Measurements from ENCODE around the gene CCDC186. TPM values are rescaled to one million over a fixed set of nuclear protein-coding genes. Genes with fewer than 3 reads are reported as not detected.

Gene CCDC186
- total and polyA plus RNA-seq, 9 donors: 7.4 to 14.2 (median 11.3) TPM

GRCh38 chr10:114202812-114203211 is 28.8 kb upstream of the CCDC186 start:
- Histone ChIP-seq H3K4me1 (ENCODE audit: control insufficient read depth, insufficient read depth, low read length) (no peaks in the 10 kb centered on the region), H3K36me3 (ENCODE audit: control insufficient read depth, insufficient read depth, low read length) (no peaks in the 10 kb centered on the region), H3K4me3 (ENCODE audit: low read length) (no peak overlapping the region), H3K27ac (ENCODE audit: low read length) (no peak overlapping the region), H3K9me3 (replicated peaks; ENCODE audit: control insufficient read depth, low read depth, low read length) (no peaks in the 10 kb centered on the region), H3K27me3 (ENCODE audit: control insufficient read depth, insufficient read depth, low read length) (no peaks in the 10 kb centered on the region)
- WGBS (ENCODE audit: insufficient coverage): 40% methylated on average over 2 of the region's 3 CpGs
- peak; percentile 41 for DNase-seq

- no peak for DNase-seq
- no peaks in the 10 kb centered on the region for H3K36me3 ChIP-seq (ENCODE audit: control insufficient read depth, insufficient read depth, low read length)
- WGBS (ENCODE audit: insufficient coverage): no CpG with 5 or more reads among the region's 4 CpGs
- no peaks in the 10 kb centered on the region for H3K9me3 ChIP-seq (replicated peaks; ENCODE audit: control insufficient read depth, low read depth, low read length)
- no peak overlapping the region for H3K4me3 ChIP-seq (ENCODE audit: low read length)
- no peaks in the 10 kb centered on the region for H3K4me1 ChIP-seq (ENCODE audit: control insufficient read depth, insufficient read depth, low read length)
- H3K27ac ChIP-seq (ENCODE audit: low read length): no peak overlapping the region
- no peaks in the 10 kb centered on the region for H3K27me3 ChIP-seq (ENCODE audit: control insufficient read depth, insufficient read depth, low read length)
These were observed 25.2 kb upstream of the CCDC186 start for GRCh38 chr10:114199239-114199638.

GRCh38 chr10:114195079-114195478 is 21.1 kb upstream of the CCDC186 start:
- Histone ChIP-seq H3K27ac (ENCODE audit: low read length) (no peak overlapping the region), H3K27me3 (ENCODE audit: control insufficient read depth, insufficient read depth, low read length) (no peaks in the 10 kb centered on the region), H3K9me3 (replicated peaks; ENCODE audit: control insufficient read depth, low read depth, low read length) (no peaks in the 10 kb centered on the region), H3K36me3 (ENCODE audit: control insufficient read depth, insufficient read depth, low read length) (no peaks in the 10 kb centered on the region), H3K4me3 (ENCODE audit: low read length) (no peak overlapping the region), H3K4me1 (ENCODE audit: control insufficient read depth, insufficient read depth, low read length) (no peaks in the 10 kb centered on the region)
- no CpG with 5 or more reads among the region's 2 CpGs for WGBS (ENCODE audit: insufficient coverage)
- DNase-seq: no peak

GRCh38 chr10:114189700-114190099 is 15.7 kb upstream of the CCDC186 start:
- Histone ChIP-seq H3K27me3 (ENCODE audit: control insufficient read depth, insufficient read depth, low read length) (no peaks in the 10 kb centered on the region), H3K4me3 (ENCODE audit: low read length) (no peak overlapping the region), H3K9me3 (replicated peaks; ENCODE audit: control insufficient read depth, low read depth, low read length) (no peaks in the 10 kb centered on the region), H3K4me1 (ENCODE audit: control insufficient read depth, insufficient read depth, low read length) (no peaks in the 10 kb centered on the region), H3K36me3 (ENCODE audit: control insufficient read depth, insufficient read depth, low read length) (no peaks in the 10 kb centered on the region), H3K27ac (ENCODE audit: low read length) (no peak overlapping the region)
- no CpG with 5 or more reads among the region's 8 CpGs for WGBS (ENCODE audit: insufficient coverage)
- no peak for DNase-seq

GRCh38 chr10:114188900-114189299 is 14.9 kb upstream of the CCDC186 start:
- Histone ChIP-seq H3K36me3 (ENCODE audit: control insufficient read depth, insufficient read depth, low read length) (no peaks in the 10 kb centered on the region), H3K9me3 (replicated peaks; ENCODE audit: control insufficient read depth, low read depth, low read length) (no peaks in the 10 kb centered on the region), H3K4me1 (ENCODE audit: control insufficient read depth, insufficient read depth, low read length) (no peaks in the 10 kb centered on the region), H3K27me3 (ENCODE audit: control insufficient read depth, insufficient read depth, low read length) (no peaks in the 10 kb centered on the region), H3K27ac (ENCODE audit: low read length) (no peak overlapping the region), H3K4me3 (ENCODE audit: low read length) (no peak overlapping the region)
- 88% methylated on average over 3 of the region's 3 CpGs for WGBS (ENCODE audit: insufficient coverage)
- DNase-seq: no peak

GRCh38 chr10:114188001-114188400 is 14.0 kb upstream of the CCDC186 start:
- Histone ChIP-seq H3K4me1 (ENCODE audit: control insufficient read depth, insufficient read depth, low read length) (no peaks in the 10 kb centered on the region), H3K4me3 (ENCODE audit: low read length) (no peak overlapping the region), H3K27ac (ENCODE audit: low read length) (no peak overlapping the region), H3K9me3 (replicated peaks; ENCODE audit: control insufficient read depth, low read depth, low read length) (no peaks in the 10 kb centered on the region), H3K27me3 (ENCODE audit: control insufficient read depth, insufficient read depth, low read length) (no peaks in the 10 kb centered on the region), H3K36me3 (ENCODE audit: control insufficient read depth, insufficient read depth, low read length) (no peaks in the 10 kb centered on the region)
- 100% methylated on average over 1 of the region's 3 CpGs for WGBS (ENCODE audit: insufficient coverage)
- DNase-seq: no peak

GRCh38 chr10:114184276-114184675 is 10.3 kb upstream of the CCDC186 start:
- Histone ChIP-seq H3K36me3 (ENCODE audit: control insufficient read depth, insufficient read depth, low read length) (no peaks in the 10 kb centered on the region), H3K9me3 (replicated peaks; ENCODE audit: control insufficient read depth, low read depth, low read length) (no peaks in the 10 kb centered on the region), H3K4me3 (ENCODE audit: low read length) (no peak overlapping the region), H3K27me3 (ENCODE audit: control insufficient read depth, insufficient read depth, low read length) (no peaks in the 10 kb centered on the region), H3K27ac (ENCODE audit: low read length) (no peak overlapping the region), H3K4me1 (ENCODE audit: control insufficient read depth, insufficient read depth, low read length) (peaks cover 3% of the 10 kb centered on the region)
- no peak for DNase-seq
- no CpG with 5 or more reads among the region's 5 CpGs for WGBS (ENCODE audit: insufficient coverage)

GRCh38 chr10:114183563-114183962 is 9.6 kb upstream of the CCDC186 start:
- H3K27me3 ChIP-seq (ENCODE audit: control insufficient read depth, insufficient read depth, low read length): no peaks in the 10 kb centered on the region
- no peak for DNase-seq
- no peaks in the 10 kb centered on the region for H3K9me3 ChIP-seq (replicated peaks; ENCODE audit: control insufficient read depth, low read depth, low read length)
- 80% methylated on average over 5 of the region's 9 CpGs for WGBS (ENCODE audit: insufficient coverage)
- no peak overlapping the region for H3K27ac ChIP-seq (ENCODE audit: low read length)
- no peaks in the 10 kb centered on the region for H3K36me3 ChIP-seq (ENCODE audit: control insufficient read depth, insufficient read depth, low read length)
- H3K4me1 ChIP-seq (ENCODE audit: control insufficient read depth, insufficient read depth, low read length): peaks cover 3% of the 10 kb centered on the region
- no peak overlapping the region for H3K4me3 ChIP-seq (ENCODE audit: low read length)

GRCh38 chr10:114181971-114182370 is 8.0 kb upstream of the CCDC186 start:
- Histone ChIP-seq H3K4me3 (ENCODE audit: low read length) (no peak overlapping the region), H3K9me3 (replicated peaks; ENCODE audit: control insufficient read depth, low read depth, low read length) (no peaks in the 10 kb centered on the region), H3K27ac (ENCODE audit: low read length) (no peak overlapping the region), H3K4me1 (ENCODE audit: control insufficient read depth, insufficient read depth, low read length) (peaks cover 3% of the 10 kb centered on the region), H3K27me3 (ENCODE audit: control insufficient read depth, insufficient read depth, low read length) (no peaks in the 10 kb centered on the region), H3K36me3 (ENCODE audit: control insufficient read depth, insufficient read depth, low read length) (no peaks in the 10 kb centered on the region)
- DNase-seq: peak; percentile 67
- 8% methylated on average over 2 of the region's 5 CpGs for WGBS (ENCODE audit: insufficient coverage)

- peaks cover 3% of the 10 kb centered on the region for H3K4me1 ChIP-seq (ENCODE audit: control insufficient read depth, insufficient read depth, low read length)
- no peak overlapping the region for H3K27ac ChIP-seq (ENCODE audit: low read length)
- no peaks in the 10 kb centered on the region for H3K36me3 ChIP-seq (ENCODE audit: control insufficient read depth, insufficient read depth, low read length)
- no peaks in the 10 kb centered on the region for H3K9me3 ChIP-seq (replicated peaks; ENCODE audit: control insufficient read depth, low read depth, low read length)
- no CpG with 5 or more reads among the region's 3 CpGs for WGBS (ENCODE audit: insufficient coverage)
- no peak for DNase-seq
- H3K4me3 ChIP-seq (ENCODE audit: low read length): no peak overlapping the region
- peaks cover 4% of the 10 kb centered on the region for H3K27me3 ChIP-seq (ENCODE audit: control insufficient read depth, insufficient read depth, low read length)
These were observed 6.9 kb upstream of the CCDC186 start for GRCh38 chr10:114180937-114181336.

- Histone ChIP-seq H3K27me3 (ENCODE audit: control insufficient read depth, insufficient read depth, low read length) (peaks cover 4% of the 10 kb centered on the region), H3K4me3 (ENCODE audit: low read length) (no peak overlapping the region), H3K4me1 (ENCODE audit: control insufficient read depth, insufficient read depth, low read length) (peaks cover 3% of the 10 kb centered on the region), H3K9me3 (replicated peaks; ENCODE audit: control insufficient read depth, low read depth, low read length) (no peaks in the 10 kb centered on the region), H3K36me3 (ENCODE audit: control insufficient read depth, insufficient read depth, low read length) (no peaks in the 10 kb centered on the region), H3K27ac (ENCODE audit: low read length) (no peak overlapping the region)
- WGBS (ENCODE audit: insufficient coverage): 49% methylated on average over 3 of the region's 8 CpGs
- no peak for DNase-seq
These were observed 5.7 kb upstream of the CCDC186 start for GRCh38 chr10:114179747-114180146.
